HG03159 (cell line): ENCODE data around the gene KLK12.
"Not testable (repeated sequence)": the region's sequence is repeated elsewhere in the genome, so short reads cannot be mapped to it uniquely, and the experiment has no call there.

Experiments
- ATAC-seq: cut with Tn5 transposase; IDR thresholded peaks from one replicate; pipeline ENCODE4 v1.9.1; 2021; ENCODE audit warnings: mild to moderate bottlenecking, moderate library complexity; ENCODE audit not compliant: unreplicated experiment

The KLK12 gene

GRCh38 chr19:51016798-51017683, 17.8 kb downstream of the KLK12 start:
- ATAC-seq, result no peak

- ATAC-seq, result no peak
These were observed 19.0 kb downstream of the KLK12 start for GRCh38 chr19:51015691-51016267.

DNA sequence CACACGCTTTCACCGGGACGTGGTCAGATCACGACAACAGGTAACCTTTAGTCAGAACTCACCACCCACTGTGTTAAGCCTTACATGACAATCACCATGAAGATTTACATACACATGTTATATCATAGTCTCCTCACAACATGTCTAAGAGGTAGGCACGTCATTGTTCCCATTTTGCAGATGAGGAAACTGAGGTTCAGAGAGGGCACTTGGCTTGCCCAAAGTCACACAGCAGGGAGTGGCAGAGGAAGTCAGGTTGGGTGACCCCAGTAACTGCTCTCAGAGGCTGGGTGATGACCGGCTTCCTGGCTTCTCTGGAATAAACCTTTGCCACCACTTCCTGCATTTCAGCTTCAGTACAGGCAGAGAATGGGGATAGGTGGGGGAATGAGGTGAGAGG, 20.6 kb downstream of the KLK12 start:
- ATAC-seq, result no peak

DNA sequence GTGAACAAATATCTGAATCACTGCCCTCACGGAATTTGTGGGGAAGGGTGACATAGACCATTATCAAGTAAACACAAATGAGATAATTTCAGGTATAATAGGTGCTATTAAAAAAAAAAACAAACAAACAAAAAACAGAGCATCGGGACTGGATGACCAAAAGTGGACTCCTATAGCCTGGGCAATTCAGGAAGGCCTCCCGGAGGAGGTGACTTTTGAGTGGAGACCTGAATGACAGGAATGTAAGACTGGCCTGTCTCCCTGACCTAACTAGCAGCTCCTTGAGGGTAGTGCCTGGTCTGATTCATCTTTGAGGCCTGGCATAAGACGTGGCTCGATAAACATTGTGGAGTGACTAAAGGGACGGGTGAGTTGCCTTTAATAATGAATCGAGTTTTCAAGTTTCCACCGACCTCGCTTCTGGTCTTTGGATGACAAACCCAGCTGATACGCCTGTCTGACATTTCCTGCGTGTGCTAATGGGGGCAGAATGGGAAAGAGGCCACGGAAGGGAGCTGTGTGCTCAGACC, 22.1 kb downstream of the KLK12 start:
- no peak for ATAC-seq

DNA sequence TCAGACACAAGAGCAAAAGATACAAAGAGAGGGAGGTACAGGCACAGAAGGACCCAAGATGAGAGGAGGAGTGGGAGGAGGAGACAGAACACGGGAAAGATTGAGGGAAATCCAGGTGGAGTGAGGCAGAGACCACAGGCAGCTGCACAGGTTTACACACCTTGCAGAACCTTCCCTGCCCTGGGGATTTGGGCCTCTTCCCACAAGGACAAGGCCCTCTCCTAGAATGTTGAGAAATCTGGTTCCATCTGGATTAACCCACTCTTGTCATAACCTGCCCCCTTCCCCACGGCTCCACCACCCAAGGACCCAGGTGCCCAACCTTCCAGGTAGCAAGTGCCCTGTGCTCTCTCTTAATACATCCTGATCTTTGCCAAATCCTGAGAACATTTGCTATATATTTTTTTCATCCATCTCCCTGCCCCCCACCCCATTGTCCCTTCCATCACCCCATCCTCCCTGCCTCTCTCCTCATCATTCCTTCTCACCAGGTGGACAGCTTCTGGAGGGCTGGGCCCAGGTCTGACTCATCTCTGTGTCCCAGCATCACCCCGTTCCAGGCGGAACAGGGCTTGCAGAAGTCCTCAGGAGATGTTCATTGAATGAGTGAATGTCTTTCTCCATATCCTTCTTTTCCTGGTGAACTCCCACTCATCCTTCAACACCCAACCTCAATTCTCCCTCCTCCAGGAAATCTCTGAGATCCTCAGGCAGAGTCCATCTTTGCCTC, 24.6 kb downstream of the KLK12 start:
- no peak for ATAC-seq

DNA sequence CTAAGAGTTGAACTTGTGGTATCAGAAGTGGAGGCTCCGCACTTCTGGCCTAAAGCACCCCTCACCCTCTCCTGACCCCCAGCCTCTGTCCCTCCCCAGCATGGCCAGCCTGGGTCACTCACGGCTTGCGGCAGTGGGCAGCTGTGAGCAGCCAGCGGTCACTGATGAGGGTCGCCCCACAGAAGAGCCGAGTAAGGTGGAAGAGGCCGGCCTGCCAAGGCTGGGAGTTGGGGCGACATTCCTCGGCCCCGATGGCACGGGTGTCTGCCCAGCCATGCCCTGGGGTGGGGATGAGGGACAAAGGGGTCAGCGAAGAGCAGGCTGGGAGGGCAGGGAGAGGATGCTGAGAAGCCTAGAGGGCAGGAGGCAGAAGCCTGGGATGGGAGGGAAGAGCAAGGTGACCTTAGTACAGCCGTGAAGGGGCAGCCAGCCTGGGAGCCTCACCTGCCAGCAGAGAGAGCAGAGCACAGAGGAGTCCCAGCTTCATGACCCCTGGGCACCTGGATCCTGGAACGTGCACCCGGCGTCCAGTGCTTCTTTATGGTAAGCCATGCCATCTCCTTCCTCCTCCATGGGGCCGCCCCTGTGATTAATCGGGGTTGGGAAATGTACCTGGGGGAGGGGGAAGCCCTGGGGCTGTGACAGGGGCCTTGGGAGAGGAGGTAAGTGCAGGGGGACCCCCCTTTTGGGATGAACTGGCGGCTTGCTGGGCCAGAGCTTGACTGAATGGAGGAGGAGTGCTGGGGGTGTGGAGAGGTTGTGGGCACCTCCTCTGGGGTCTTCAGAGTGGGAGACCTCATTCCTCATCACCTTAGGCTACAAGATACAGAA, 25.5 kb downstream of the KLK12 start:
- ATAC-seq, result no peak

DNA sequence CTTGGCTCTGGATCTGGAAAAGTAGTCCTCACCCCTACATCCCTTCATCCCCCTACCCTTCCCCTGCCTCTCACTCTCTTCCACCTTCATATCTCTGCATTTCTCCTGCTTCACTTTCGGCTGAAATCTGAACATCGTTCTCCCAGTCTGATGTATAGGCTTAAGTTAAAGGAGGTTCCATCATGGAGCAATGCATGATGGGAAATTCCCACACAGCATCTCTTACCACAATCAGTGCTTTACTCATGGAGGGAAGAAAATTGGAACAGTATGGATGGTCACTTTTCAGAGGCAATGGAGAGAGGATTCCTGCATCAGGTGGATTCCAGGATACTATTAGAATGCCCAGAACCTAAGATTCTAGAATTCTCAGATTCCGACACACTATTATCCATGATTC, 27.3 kb downstream of the KLK12 start:
- no peak for ATAC-seq

- no peak for ATAC-seq
These were observed 28.4 kb downstream of the KLK12 start for GRCh38 chr19:51006406-51006805.

DNA sequence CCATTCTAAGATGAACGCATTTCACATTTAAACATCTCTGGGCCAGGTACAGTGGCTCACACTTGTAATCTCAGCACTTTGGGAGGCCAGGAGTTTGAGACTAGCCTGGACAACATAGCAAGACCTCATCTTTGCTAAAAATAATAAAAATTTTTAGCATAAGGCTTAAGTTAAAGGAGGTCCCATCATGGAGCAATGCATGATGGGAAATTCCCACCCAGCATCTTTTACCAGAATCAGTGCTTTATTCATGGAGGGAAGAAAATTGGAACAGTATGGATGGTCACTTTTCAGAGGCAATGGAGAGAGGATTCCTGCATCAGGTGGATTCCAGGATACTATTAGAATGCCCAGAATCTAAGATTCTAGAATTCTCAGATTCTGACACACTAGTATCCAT, 29.6 kb downstream of the KLK12 start:
- ATAC-seq, result no peak

DNA sequence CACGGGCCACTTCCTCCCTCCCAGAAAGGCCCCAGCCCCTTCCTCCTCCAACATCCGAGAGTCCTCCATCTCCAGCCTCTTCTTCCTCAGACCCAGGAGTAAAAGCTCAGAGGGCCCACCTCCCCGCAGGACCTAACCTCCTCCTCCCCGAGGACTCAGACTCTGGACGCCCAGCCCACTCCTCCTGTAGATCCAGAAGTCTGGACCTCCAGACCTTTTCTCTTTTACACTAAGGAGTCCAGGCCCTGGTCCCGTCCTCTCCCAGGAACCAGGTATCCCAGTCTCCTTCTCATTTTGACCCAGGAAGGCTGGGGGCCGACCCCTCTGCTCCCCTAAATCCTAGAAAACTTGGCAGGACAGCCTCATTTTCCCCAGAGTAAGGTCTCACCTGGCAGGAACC, 31.5 kb downstream of the KLK12 start:
- ATAC-seq, result no peak

GRCh38 chr19:51002542-51003311, 32.1 kb downstream of the KLK12 start:
- ATAC-seq, result no peak

DNA sequence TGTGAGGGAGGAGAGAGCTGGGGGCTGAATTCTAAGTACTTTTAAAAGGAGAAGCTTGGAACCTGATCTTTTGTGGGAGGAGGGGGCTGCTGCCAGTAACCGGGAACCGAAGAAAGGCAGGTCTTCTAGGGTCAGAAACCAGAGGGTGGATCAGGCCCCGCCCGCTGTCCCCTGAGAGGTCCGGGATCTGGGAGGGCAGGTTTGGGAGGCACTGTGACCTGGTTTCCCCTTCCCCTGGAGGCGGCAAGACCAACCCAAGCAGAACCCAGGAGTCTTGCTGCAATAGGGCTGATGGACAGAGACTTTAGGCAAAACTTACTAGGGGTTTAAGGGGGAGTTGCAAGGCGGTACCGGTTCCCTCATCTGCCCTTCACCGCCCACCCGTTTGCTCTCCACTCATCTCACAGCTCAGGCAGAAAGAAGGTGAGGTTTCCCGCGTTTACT, 32.7 kb downstream of the KLK12 start:
- ATAC-seq, result no peak

DNA sequence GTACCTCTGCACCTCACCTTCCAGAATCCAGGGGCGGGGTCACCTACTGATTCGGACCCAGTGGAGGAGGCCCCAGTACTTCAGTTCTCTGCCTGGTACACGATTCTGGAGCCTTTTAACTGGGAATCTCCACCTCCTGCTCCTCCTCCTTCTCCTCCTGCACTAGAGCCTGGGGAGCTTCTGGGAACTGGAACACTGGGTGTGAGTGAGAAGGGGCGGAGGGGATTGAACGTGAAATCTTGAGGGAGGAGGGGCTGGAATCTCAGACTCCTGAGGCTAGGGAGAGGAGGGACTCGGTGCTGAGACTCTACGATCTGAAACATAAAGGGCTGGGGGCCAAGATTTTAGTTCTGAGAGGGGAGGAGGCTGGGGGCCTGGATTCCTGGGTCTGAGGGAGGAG, 33.3 kb downstream of the KLK12 start, which contains the start of gene KLK8:
KLK8 (minus strand) TSS at position 90 of the 400 bp plus-strand sequence. CDS start 437 bp downstream, outside the sequence.
- no peak for ATAC-seq

GRCh38 chr19:51000981-51001380, 33.8 kb downstream of the KLK12 start:
- no peak for ATAC-seq

GRCh38 chr19:51000426-51000825, 34.4 kb downstream of the KLK12 start:
- no peak for ATAC-seq

GRCh38 chr19:50998686-50999085, 36.1 kb downstream of the KLK12 start:
- ATAC-seq, result no peak

GRCh38 chr19:50998061-50998460, 36.7 kb downstream of the KLK12 start:
- no peak for ATAC-seq

- ATAC-seq, result no peak
These were observed 40.7 kb downstream of the KLK12 start for GRCh38 chr19:50994129-50994528.

GRCh38 chr19:50992666-50993035, 42.2 kb downstream of the KLK12 start:
- ATAC-seq, result no peak

GRCh38 chr19:50984416-50984815, 50.4 kb downstream of the KLK12 start:
- not testable (repeated sequence) for ATAC-seq
